ENCODE measurements around the gene VIPAS39.

VIPAS39 gene

DNA sequence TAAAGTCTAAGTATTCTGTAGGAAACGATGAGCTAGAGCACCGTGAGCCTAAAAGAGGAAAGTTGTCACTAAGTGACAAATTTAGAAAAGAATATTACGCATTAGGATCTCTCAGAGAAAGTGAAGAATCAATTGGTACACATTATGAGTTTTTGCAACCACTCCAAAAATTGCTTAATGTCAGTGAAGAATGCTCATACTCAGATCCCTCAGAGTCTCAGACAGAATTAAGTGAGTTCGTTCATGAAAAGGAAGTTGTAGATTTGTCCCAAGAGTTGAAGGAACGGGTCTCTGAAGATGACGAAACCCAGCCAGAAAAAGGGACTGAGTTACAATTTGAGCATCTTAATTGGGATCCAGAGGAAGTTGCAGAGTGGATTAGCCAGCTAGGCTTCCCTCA, 78.7 kb downstream of the VIPAS39 start:
- no peak for TF ChIP-seq CTCF (IDR thresholded peaks at IDR 0.05; ENCODE audit: insufficient read depth, low read depth, low read length, missing control alignments)
- DNase-seq (ENCODE audit: low read depth): no peak
- no peak overlapping the region for H3K4me3 ChIP-seq (ENCODE audit: low read depth, low read length)

GRCh38 chr14:77377502-77377844, 79.9 kb downstream of the VIPAS39 start:
- peak overlapping the region; percentile 88 for H3K4me3 ChIP-seq (ENCODE audit: low read depth, low read length)
- no peak for DNase-seq (ENCODE audit: low read depth)
- TF ChIP-seq CTCF (IDR thresholded peaks at IDR 0.05; ENCODE audit: insufficient read depth, low read depth, low read length, missing control alignments): no peak

DNA sequence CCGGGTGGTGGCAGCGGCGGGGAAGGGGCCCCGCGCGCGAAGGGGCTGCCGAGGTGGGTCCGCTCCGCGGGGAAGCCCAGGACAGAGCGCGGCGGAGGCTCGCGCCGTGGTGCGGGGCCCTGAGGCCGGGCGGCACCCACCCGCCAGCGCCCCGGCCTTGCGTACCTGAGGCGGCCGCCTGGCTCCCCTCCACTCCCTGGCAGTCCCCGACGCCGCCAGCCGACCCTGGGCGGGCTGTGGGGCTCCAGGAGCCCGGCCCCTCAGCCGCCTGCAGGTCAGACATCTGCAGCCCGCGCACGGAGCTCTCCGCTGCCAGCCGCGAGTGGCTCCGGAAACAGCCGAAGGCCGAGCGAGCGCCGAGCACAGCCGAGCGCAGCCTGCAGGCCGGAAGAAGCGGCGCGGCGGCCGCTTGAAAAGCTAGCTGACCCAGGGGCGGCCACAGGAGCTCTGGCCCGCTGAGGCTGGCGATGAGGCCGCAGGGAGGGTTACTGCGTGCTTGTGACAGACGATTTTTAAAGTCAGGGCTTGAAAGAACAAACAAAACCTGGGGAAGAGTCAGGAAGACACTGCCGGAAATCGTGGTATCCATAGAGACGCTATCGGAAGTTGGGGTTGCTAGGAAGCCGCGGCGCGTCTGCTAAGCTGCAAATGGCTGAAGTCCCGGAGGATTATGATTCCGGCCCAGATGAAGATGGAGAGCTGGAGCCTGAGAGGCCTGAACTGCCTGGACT, 80.5 kb downstream of the VIPAS39 start, which contains the start of the genes SAMD15 and TMED8:
SAMD15 (plus strand) TSS at position 609 of the 731 bp plus-strand sequence; CDS start at position 649, 40 bp downstream.
TMED8 (minus strand) TSS at position 324 of the 731 bp plus-strand sequence; CDS start at position 283, 41 bp downstream.
- peak within 1 kb of the TSS; percentile 88 for H3K4me3 ChIP-seq (ENCODE audit: low read depth, low read length)
- DNase-seq (ENCODE audit: low read depth): peak; percentile 90
- no peak for TF ChIP-seq CTCF (IDR thresholded peaks at IDR 0.05; ENCODE audit: insufficient read depth, low read depth, low read length, missing control alignments)

Data from GM12865 (cell line).